Effector CD8-positive, alpha-beta T cell (primary cell): ENCODE measurements around the gene OAT.
"Not testable (repeated sequence)": the region's sequence is repeated elsewhere in the genome, so short reads cannot be mapped to it uniquely, and the experiment has no call there.

ENCODE experiments used
- DNase-seq: peaks from one replicate; lab custom pipeline; 2025; lab: John Stamatoyannopoulos, UW

Gene OAT

DNA sequence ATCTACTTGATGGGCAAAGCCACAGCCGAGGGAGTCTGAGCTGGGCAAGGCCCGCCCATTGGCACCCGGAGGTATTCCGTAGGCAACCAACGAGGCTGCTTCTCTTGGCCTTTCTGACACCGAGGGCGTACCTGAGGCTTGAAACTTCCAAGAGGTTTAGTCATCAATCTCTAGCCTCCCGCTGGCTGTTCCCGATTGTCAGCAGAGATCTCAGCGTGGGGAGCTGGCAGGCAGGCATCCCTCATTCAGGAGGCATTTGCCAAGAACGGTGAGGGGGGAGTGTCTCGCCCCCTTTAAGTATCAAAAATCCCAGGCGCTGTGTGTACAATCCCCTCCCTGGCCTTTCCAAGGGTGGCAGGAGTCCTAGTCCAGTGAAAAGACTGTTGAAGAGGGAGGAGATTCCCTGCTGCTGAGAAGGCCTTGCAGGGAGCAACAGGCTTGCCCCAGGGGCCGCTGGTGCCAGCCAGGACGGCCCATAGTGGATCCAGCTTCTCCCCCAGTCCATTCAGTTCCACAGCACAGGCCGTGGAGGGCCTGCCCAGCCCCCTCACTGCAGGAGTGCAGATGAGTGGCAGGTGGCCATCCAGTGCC is 39.7 kb downstream of the OAT start:
- DNase-seq, result no peak

DNA sequence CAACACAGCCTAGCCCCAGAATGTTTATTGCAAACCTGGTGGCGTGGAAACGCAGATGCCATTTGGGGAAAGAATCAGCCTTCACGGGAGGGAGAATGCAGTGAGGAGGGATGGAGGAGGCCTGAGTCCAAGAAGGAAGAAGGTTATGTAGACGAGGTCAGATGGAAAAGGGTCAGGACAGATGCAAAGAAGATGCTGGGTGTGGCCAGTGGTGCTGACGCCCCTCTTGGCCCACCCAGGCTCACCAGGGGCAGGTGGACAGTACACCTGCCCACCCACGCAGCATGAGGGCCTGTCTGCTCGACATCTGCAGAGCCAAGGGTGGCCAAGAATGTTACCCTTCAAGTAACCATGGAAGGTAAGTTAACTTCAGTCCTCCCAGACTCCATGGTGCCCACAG is 40.5 kb downstream of the OAT start:
- DNase-seq, result no peak

DNA sequence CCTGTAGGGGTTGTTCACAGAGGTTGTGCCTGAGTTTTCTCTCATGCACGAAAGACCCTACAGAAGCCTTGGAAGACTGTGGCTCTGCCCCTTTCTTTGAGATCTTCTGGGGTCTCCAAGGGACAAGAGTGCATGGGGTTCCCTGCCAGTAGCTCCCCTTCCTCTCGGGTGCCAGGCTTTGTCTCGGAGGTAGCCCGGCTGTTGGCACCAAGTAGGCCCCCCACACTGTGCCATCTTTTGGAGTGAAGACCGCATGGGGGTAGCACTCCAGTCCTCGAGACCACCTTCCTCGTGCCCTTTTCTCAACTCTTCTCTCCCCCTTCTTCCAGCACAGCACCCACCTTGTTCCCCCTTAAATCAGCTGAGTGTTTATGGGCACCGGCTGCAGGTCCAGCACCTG is 41.6 kb downstream of the OAT start:
- no peak for DNase-seq

DNA sequence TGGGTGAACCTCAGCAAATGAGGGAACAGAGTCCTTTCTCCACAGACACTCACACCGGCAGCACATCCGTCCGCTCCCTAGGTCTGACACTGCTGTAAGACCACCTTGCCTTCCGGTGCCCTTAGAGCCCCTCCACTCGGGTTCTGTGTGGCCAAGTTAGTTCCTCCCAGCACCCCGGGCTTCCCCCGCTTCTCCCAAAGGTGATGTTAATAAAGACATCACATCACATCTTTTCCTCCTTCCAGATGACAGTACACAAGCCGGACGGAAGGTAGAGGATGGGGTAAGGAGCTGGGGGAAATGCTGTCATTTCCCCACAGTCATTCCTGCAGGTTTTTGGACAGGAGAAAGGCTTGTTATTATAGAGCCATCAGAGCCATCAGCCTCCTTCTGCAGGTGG is 42.3 kb downstream of the OAT start:
- DNase-seq, result no peak

DNA sequence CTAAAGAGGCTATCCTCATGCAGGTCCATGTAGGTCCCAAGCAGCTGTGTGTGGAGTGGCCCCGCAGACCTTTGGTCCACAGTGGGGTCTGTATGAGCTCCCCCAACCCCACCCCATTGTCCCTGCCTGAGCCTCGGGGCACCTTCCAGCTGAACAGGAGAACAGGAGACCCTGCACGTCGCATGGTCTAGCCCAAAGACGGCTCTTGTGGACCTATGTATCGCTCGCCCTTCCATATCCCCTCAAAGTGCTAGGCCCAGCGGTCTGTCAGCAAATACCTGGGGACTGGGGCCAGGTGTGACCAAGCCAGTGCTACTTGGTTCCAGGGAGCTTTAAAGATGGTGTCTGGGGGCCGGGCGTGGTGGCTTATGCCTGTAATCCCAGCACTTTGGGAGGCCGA is 43.0 kb downstream of the OAT start:
- DNase-seq, result no peak

DNA sequence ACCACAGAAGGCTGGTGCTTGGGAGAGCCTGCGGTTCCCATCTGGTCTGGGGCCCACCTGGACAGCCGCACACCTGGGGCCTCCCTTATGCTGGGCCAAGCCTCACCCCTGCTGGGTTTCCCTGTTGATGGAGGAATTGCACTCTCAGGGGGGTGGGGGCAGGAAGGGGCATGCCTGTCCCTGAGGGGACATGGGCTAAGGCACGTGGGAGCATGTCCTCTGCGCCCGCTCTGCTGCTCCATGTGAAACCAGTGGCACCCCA is 43.4 kb downstream of the OAT start:
- no peak for DNase-seq

DNA sequence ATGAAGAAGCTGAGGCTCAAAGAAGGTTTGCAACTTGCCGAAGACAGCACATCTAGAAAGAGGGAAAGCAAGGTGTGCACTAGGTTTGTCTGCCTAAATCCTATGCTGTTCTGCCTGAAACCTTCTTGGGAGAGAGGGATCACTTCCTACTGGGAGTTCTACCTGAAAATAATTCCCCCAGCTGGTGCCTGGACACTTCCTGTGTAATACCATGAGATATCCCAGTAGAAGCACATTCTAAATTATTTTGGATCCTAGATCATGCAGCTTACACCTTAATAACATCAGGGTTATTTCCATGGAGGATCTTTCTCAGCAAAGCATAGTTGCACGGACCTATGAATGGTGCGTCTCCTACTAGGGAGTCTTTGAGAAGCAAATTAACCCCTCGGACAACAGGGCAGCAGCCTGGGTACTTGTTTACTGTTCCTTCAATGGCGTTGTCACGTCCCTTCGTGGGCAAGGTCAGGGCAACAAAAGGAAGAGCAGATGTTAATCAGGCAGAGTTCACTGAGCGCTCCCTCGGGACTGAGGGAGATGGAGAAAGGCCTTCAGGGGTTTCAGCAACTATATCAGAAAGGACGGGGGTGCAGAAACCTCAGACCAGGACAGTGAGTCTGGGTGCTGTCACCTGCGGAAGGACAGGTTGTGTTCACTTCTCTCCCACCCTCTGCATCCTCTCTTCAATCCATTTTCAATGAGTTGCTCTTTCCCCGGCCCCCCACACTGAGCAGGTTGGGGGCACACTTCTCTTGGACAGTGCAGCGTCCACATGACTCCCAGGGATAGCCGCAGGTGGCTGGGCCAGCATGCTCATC is 44.0 kb downstream of the OAT start:
- no peak for DNase-seq

DNA sequence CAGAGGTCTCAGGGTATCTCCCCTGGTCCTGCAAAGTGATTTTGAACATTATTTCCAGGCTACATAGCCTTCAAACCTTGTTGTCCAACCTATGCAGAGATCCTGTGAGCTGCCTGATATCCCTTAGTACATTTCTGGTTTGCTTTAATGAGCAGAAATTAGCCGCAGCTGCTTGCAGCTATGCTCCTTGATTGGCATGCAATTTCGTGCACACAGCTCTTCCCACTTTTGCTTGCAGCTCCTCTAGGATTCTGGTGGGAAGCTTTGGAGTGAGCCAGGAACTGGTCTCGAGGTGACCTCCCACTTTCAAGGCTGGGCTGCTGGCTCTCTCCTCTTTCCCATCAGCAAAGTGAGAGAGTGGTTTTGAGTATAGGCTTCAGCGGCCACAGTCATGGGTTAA is 45.8 kb downstream of the OAT start:
- DNase-seq, result no peak

DNA sequence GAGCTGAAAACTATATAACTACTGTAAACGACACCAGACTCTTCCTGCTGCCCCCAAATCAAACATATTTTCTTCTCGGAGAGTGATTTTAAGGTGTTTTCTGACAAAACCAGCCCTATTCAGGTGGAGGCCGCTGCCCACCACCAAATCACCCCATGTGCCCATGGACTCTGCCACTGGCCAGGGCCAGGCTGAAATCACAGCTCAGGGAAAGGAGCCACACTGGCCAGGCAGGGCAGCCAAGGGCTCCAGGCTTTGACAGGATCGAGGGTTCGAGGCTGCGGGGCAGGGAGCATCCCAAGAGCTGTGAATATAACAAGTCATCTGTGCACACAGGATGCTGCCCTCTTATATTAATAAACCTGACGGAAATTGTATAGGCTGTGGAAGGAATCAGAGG is 48.3 kb downstream of the OAT start:
- DNase-seq, result no peak

DNA sequence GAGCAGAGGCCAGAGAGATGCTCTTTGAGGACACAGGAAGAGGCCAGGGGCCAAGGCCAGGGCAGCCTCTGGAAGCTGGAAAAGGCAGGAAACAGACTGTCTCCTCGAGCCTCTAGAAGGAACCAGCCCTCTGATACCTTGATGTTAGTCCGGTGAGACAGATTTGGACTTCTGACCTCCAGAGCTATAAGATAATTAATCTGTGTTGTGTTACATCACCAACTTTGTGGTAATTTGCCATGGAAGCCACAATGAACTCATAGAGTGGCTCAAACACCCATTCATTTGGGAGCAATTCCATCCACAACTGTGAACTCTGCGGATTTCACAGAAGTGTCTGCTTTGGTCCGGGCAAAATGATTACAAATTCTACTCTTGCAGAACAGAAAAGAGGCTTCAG is 48.7 kb downstream of the OAT start:
- no peak for DNase-seq

DNA sequence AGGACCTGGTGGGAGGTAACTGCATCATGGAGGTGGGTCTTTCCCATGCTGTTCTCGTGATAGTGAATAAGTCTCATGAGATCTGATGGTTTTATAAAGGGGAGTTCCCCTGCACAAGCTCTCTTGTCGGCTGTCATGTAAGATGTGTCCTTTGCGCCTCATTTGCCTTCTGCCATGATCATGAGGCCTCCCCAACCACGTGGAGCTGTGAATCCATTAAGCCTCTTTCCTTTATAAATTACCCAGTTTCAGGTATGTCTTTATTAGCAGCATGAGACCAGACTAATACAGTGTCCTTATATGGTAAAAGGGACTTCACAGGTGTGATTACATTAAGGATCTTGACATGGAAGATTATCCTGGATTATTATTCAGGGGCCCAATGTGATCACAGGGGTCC is 49.2 kb downstream of the OAT start:
- DNase-seq, result not testable (repeated sequence)

DNA sequence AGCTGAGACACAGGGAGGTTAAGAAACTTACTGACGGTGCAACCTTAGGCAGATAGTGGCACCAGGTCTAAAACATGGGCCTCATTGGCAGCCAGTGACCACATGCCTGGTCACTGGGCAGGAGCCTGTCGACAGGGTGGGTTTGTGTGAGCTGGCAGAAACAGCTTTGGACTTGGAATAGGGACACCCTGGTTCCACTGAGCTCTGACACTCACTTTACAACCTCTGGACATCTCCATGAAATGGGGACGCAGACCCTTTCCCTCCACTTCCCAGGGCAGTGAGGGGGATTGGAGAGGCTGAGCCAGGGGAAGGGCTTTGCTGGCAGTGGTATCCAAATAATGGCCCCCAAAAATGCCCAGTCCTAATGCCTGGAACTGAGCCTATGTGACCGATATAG is 49.7 kb downstream of the OAT start:
- DNase-seq, result no peak

DNA sequence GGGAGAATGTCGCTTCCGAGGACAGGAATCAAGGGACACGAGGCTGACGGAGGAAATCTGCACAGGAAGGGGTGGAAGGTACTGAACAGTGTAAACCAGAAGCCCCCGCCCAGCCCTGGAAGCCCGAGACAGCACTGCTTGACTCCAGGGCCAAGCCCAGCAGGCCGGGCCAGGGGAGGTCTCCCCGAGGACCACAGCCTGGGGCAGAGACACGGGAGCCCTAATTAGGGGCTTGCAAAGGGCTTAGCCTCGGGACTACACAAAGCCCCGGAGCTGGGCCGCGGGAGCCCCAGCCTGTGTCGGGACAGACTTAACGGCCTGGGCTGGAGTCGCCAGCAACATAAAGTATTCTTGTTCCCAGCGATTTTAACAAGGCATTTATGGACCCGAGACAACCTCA is 50.8 kb downstream of the OAT start:
- no peak for DNase-seq

DNA sequence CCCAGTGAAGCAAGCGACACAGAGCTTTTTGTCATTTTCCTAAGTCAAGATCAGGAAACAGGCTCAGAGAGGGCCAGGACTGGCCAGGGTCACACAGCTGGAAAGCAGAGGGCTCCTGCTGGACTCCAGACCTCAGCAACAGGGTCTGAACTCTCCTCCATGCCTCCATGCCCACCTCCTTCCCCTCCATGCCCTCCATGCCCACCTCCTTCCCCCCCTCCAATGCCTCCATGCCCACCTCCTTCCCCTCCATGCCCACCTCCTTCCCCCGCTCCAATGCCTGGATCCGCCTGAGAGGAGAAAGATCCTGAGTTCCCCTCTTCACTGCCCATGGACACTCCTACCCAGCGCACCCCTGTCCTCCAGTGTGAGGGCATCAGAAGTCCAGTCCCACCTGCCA is 51.3 kb downstream of the OAT start:
- no peak for DNase-seq

DNA sequence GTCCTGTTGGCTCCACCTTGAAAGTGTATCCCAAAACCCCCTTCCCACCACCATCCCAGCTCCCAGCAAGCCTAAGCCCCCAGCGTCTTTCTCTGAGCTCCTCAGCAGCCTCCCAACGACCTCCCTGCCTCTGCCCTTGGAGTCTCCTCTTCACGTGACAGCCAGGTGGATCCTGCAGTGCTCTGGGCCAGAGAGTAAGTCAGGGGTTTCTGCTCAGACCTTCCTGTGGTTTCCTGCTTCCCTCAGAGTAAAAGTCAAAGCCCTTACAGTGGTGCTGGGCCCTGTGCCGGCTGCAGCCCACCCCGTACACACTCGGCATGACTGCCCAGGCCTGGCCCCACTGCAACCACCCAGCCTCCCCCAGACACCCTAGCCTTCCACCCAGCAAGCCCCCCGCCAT is 51.9 kb downstream of the OAT start:
- no peak for DNase-seq

DNA sequence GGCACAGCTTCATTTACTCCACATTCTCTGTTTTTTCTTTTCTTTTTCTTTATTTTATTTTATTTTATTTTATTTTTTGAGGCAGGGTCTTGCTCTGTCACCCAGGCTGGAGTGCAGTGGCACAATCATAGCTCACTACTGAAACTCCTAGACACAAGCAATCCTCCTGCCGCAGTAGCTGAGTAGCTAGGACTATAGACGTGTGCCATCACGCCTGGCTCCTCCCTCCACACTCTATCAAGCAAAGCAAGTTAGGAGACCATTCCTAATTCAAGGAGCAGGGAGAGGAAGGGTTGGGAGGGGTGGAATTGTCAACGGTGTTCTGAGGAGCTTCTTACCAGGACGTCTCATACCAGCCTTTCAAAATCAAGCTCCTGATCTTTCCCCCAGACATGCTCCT is 52.4 kb downstream of the OAT start:
- DNase-seq, result no peak

DNA sequence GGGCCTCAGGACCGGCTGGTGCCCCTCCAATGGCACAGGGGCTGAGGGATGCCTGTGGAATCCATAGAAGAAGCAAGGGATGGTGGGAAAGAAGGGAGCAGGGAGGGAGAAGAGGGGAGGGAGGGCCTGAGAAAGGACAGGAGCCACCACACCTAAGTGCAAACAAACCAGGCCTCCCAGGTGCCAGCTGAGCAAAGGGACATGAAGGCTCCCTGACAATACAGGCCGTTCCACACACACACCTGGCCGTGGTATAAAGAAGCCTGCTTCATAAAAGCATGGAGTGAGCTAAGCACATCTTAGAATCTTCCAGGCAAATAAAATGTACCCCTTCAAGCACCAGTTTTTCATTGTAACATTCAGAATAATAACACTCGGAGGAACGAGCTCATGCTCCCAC is 54.0 kb downstream of the OAT start:
- DNase-seq, result no peak

DNA sequence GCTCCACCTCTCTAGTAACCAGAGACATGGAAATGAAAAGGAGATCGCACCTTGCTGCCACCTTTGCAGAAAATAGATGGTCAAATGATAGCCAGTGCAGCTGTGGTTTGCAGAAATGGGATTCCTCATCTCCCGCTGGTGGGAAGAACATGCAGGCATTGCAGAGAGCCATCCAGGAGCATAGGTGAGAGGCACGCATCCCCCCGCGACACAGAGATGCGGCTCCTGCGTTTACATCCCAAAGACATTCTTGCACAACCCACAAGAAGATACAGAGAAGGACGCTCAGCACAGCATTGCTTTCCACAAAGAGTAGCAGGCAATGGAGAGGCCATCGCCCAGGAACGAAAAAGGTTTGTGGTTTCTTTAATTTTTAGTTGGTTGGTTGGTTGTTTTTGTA is 56.2 kb downstream of the OAT start:
- DNase-seq, result no peak

DNA sequence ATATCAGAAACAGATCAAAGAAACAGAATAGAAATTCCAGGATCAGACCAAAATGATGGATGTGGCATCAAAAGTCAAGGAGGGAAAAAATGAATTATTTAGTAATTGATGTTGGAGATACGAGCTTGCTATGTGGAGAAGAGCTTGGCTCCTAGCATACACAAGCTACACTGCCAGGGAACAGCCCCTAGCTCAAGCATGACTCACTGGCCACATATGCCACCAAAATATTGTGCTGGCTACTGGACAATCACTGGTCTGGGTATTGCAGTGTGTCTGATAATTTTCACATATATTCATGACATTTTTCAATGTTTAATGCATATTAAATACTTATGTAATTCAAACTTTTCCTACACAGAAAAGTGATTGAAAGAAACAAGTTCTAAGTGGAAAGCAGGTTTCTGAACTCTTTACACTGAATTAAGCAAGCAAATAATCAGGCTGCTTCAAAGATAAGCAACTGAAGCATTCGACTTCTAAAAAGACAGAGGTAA is 59.3 kb downstream of the OAT start:
- DNase-seq, result no peak

DNA sequence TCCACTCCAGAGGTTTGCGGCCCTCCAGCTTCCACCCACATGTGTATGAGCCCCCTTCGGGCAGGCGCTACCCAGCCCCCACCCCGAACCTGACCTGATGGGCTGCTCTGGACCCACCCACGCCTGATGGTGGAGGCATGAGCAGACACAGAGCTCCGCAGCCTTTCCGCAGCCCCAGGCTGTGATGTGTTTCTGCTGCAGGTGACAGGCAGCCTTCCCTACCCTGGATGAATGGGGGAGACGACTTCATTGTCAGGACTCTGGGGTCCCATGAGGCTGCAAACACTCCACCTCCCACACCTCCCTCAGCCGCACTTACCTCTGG is 61.2 kb downstream of the OAT start:
- no peak for DNase-seq

DNA sequence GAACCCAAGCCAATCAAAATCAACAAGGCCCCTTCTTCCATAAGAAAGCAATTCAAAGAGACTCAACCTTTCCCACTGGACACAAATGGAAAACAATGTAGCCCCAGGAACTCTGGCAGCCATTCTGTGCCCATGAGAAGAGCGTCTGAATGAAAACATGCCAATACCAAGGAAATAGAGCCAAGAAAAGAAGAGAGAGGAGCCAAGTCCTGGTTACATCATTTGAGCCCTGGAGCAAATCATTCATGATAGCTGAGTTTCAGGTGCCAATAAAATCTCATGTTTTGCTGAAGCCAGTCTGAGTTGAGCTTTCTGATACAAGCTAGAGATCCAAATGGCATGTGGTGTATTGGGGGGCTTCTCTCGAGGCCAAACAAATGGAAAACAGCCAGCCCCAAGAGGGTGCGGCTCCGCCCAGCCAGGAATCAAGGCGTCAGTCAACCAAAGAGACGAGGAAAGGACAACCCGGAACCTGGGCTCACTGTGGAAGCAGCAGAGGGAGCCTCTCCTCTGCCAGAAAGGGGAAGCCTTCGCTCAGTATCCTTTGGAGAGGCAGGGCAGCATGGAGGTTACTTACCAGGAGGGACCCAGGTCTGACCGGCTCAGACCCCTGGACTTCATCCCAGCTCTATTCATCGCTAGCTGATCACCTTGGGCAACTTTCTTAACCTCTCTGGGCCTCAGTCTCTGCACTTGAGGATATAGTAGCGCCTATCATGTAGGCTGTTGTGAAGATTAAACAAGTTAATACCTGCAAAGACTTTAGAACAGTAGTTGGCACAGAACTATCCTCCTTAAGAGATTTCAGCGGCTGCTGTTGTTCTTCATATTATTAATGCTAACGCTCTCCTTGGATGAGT is 61.8 kb downstream of the OAT start:
- no peak for DNase-seq

DNA sequence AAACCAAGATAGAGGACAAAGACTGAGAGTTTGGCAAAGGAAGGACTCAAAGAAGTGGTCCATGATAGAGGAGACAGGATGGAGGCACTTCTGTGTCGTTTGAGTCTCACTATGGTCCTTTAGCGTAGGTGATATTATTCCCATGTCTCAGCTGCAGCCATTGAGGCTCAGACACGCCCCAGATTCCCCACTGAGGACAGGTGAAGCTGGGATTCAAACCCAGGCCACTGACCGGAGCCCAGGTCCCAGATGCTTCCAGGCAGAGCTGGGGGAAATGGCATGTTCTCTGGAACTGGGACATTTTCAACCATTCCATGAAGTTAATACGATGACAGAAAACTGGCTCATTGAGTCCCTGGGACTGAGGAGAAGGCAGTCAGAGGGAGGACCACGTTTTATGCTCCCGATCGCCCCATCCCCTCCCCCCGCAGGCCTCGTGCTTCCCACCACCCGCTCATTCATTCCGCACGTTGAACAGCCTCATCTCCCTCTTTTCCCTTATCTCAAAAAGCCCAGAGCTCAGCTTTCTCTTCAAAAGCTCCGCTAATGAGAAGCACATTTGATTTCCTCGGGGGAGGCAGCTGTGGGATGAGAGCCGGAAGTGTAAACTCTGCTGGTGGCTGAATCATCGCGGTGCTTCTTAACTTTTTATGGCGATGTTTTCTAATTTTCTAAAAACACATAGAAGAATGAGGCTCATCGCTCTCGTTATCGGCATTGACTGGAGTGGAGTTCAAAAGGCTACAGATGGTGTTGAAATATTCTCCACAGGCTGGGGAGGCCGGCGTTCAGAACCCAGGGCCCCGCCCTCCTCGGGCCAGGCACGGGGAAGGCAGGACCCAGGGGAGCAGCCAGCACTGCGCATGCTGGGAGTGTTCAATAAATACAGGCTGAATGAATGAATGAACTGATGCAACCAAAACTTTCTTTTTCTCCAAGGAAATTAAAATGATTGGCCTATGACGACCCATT is 64.0 kb downstream of the OAT start:
- DNase-seq, result no peak
